Germinal center (tissue), 1 donor: Measurements from ENCODE around the gene AK2.
"Not testable (repeated sequence)": the region's sequence is repeated elsewhere in the genome, so short reads cannot be mapped to it uniquely, and the experiment has no call there.

Experiments used
- DNase-seq: peaks from one replicate; pipeline ENCODE4 v3.0.0; 2012; ENCODE audit warnings: mixed read lengths, low spot score

The AK2 gene

GRCh38 chr1:33050221-33051076 lies 13.8 kb upstream of the AK2 start:
- no peak for DNase-seq

GRCh38 chr1:33049371-33049770 lies 12.7 kb upstream of the AK2 start:
- DNase-seq: no peak

GRCh38 chr1:33048426-33048825 lies 11.7 kb upstream of the AK2 start:
- DNase-seq: no peak

GRCh38 chr1:33047839-33048305 lies 11.2 kb upstream of the AK2 start:
- no peak for DNase-seq

- no peak for DNase-seq
Measured at GRCh38 chr1:33047290-33047689, 10.6 kb upstream of the AK2 start.

GRCh38 chr1:33046234-33046633 lies 9.6 kb upstream of the AK2 start:
- DNase-seq: not testable (repeated sequence)

- DNase-seq: no peak
Measured at GRCh38 chr1:33045814-33046213, 9.1 kb upstream of the AK2 start.

- no peak for DNase-seq
Measured at GRCh38 chr1:33045246-33045645, 8.6 kb upstream of the AK2 start.

- no peak for DNase-seq
Measured at GRCh38 chr1:33043267-33044092, 6.8 kb upstream of the AK2 start.

- DNase-seq: no peak
Measured at GRCh38 chr1:33042831-33043230, 6.1 kb upstream of the AK2 start.

GRCh38 chr1:33041026-33041425 lies 4.3 kb upstream of the AK2 start:
- DNase-seq: no peak

- no peak for DNase-seq
Measured at GRCh38 chr1:33039840-33040239, 3.2 kb upstream of the AK2 start.

- peak; percentile 15 for DNase-seq
Measured at GRCh38 chr1:33036051-33036525, 595 bp downstream of the AK2 start.

GRCh38 chr1:33032126-33032869 lies 4.4 kb downstream of the AK2 start:
- no peak for DNase-seq

- no peak for DNase-seq
Measured at GRCh38 chr1:33031506-33031905, 5.2 kb downstream of the AK2 start.

- DNase-seq: no peak
Measured at GRCh38 chr1:33030575-33030974, 6.1 kb downstream of the AK2 start.

- DNase-seq: no peak
Measured at GRCh38 chr1:33029921-33030320, 6.8 kb downstream of the AK2 start.

GRCh38 chr1:33029209-33029608 lies 7.5 kb downstream of the AK2 start:
- DNase-seq: no peak

GRCh38 chr1:33025761-33026160 lies 10.9 kb downstream of the AK2 start:
- DNase-seq: no peak

- DNase-seq: no peak
Measured at GRCh38 chr1:33025180-33025569, 11.5 kb downstream of the AK2 start.

GRCh38 chr1:33024430-33025179 lies 12.1 kb downstream of the AK2 start:
- not testable (repeated sequence) for DNase-seq
